H1 (cell line): ENCODE results near the gene RABGGTA. TPM values are rescaled to one million over a fixed set of nuclear protein-coding genes. Genes with fewer than 3 reads are reported as not detected.

Source experiments
- USF2 ChIP-seq: IDR thresholded peaks from 2 replicates; pipeline ENCODE4 v1.6.1; 2011; ENCODE audit warnings: low read length, improper control_type of control experiment
- polyA plus RNA-seq, 7 experiments: library from polyadenylated mRNA; depleted of rRNA in 3 of 7; stranded (reverse) in 5 of 7; unstranded in 2 of 7; fragments of >200 nt in 5 of 7; fragments of 200-250 nt in 2 of 7; gene quantifications; 1 replicate in 5 of 7; 2 replicates in 1 of 7; 4 replicates in 1 of 7; pipeline versions ENCODE4 v1.2.1 to v1.2.3, GENCODE V29; 2011 to 2013; ENCODE audit warnings: missing spikeins in 2 of 7, mixed read lengths in 2 of 7
- total RNA-seq: library from RNA; stranded (reverse); fragmentation: NEBNext Ultra II Directional; extraction: Animal tissue kit (Norgen Biotek cat#: 25700); gene quantifications from 2 replicates; pipeline ENCODE4 v1.2.1, GENCODE V29; 2021

RABGGTA gene
- total and polyA plus RNA-seq, 2 of the 8 experiments (the other 6 are each of a cell fraction or from before 2014, with no cell fraction given), result 16.0 to 49.8 TPM

DNA sequence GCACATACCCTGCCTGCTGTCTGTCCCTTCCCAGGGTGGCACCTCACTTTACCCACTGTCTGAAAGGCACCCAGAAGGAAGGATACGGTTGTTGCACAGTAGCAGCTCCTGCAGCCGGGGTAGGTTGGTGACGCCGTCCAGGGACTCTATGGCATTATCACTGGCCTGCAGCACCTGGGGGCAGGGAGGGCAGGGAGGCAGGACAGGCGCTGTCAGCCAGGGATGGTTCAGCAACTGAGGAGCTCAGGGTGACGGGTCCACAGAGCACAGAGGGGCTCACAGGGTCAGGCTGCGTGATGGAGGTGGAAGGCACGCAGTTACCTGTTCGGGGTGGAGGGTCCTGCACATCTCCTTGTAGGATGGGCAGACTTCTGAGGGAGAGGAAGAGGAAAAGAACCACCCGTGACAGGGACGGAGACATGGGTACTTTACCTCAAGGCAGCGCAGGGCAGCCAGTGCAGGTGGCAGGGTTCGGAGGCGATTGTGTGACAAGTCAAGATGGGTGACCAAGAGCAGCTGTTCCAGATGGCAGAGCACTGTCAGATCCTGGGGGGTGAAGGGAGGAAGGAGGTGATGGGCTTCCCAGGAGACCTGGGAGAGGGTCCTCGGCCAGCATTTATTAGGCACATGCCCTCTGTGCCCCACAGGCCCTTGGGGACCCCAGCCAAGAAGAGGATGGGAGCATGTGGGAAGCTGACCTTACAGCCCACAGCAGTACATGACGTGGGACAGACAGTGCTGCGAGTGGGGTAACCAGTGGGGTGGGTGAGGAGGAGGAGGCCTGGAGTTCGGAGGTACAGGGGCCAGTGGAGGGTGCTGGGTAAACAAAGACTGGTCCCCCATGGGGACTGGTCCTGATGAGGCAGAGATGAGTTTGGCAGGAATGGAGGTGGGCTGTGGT lies 4.8 kb downstream of the RABGGTA start (continued):
- TF ChIP-seq USF2, result no peak
